ENCODE results near the gene CEP112.

The CEP112 gene

GRCh38 chr17:65966072-65966695 is 225.7 kb downstream of the CEP112 start:
- TF ChIP-seq CTCF (IDR thresholded peaks at IDR 0.05; ENCODE audit: insufficient read depth, low read length, missing control alignments): no peak
- CTCF ChIA-PET: interaction anchor here (1.1 to 1.3 kb wide), 3 partner anchors 11 to 672 kb away, joined by 3 read pairs; no protein-coding TSS in a partner anchor
- POLR2A ChIA-PET: no interaction called here
- no peak overlapping the region for H3K4me3 ChIP-seq (ENCODE audit: low read depth, low read length)
- DNase-seq (ENCODE audit: low read depth, low spot score): no peak

- POLR2A ChIA-PET: no interaction called here
- CTCF ChIA-PET: no interaction called here
- no peak for DNase-seq (ENCODE audit: low read depth, low spot score)
- no peak overlapping the region for H3K4me3 ChIP-seq (ENCODE audit: low read depth, low read length)
- no peak for TF ChIP-seq CTCF (IDR thresholded peaks at IDR 0.05; ENCODE audit: insufficient read depth, low read length, missing control alignments)
Observed at GRCh38 chr17:65963179-65963578, 228.8 kb downstream of the CEP112 start.

- CTCF ChIA-PET: no interaction called here
- H3K4me3 ChIP-seq (ENCODE audit: low read depth, low read length): no peak overlapping the region
- POLR2A ChIA-PET: no interaction called here
- TF ChIP-seq CTCF (IDR thresholded peaks at IDR 0.05; ENCODE audit: insufficient read depth, low read length, missing control alignments): no peak
- no peak for DNase-seq (ENCODE audit: low read depth, low spot score)
Observed at GRCh38 chr17:65959630-65960029, 232.3 kb downstream of the CEP112 start.

- no peak overlapping the region for H3K4me3 ChIP-seq (ENCODE audit: low read depth, low read length)
- ChIA-PET POLR2A (no interaction called here), CTCF (no interaction called here)
- no peak for DNase-seq (ENCODE audit: low read depth, low spot score)
- no peak for TF ChIP-seq CTCF (IDR thresholded peaks at IDR 0.05; ENCODE audit: insufficient read depth, low read length, missing control alignments)
Observed at GRCh38 chr17:65956814-65957213, 235.1 kb downstream of the CEP112 start.

GRCh38 chr17:65954148-65954449 is 237.8 kb downstream of the CEP112 start:
- TF ChIP-seq CTCF (IDR thresholded peaks at IDR 0.05; ENCODE audit: insufficient read depth, low read length, missing control alignments): no peak
- no peak for DNase-seq (ENCODE audit: low read depth, low spot score)
- POLR2A ChIA-PET: no interaction called here
- no peak overlapping the region for H3K4me3 ChIP-seq (ENCODE audit: low read depth, low read length)
- CTCF ChIA-PET: no interaction called here

GRCh38 chr17:65953316-65954147 is 238.4 kb downstream of the CEP112 start:
- POLR2A ChIA-PET: no interaction called here
- H3K4me3 ChIP-seq (ENCODE audit: low read depth, low read length): no peak overlapping the region
- TF ChIP-seq CTCF (IDR thresholded peaks at IDR 0.05; ENCODE audit: insufficient read depth, low read length, missing control alignments): no peak
- DNase-seq (ENCODE audit: low read depth, low spot score): no peak
- CTCF ChIA-PET: no interaction called here
